Kidney (tissue), 14 donors: Measurements from ENCODE around the gene SPRY4. TPM values are rescaled to one million over a fixed set of nuclear protein-coding genes. Genes with fewer than 3 reads are reported as not detected.
A peak's percentile ranks its signal among the peaks of the same experiment; 100 is the strongest.

Experiments
- DNase-seq, 5 donors: peaks; one replicate each; pipeline ENCODE4 v3.0.0-alpha.2; 2013 to 2020
- FAIRE-seq: peaks from 2 replicates; lab custom pipeline; 2012; peaks lifted over from hg19 to GRCh38; lab: Jason Lieb, UNC
- H3K27ac ChIP-seq, 2 donors: one replicate each; pipeline ENCODE4 v1.7.0; 2013; ENCODE audit warnings: low read depth in 2 of 2, low read length in 2 of 2, inconsistent platforms in 1 of 2
- H3K27me3 ChIP-seq: one replicate; pipeline ENCODE4 v1.7.1; 2013; ENCODE audit warnings: low read length, inconsistent platforms; ENCODE audit not compliant: control insufficient read depth, insufficient read depth
- H3K36me3 ChIP-seq, 3 donors: one replicate each; pipeline versions ENCODE4 v1.7.0 to v1.7.1; 2013; ENCODE audit warnings: low read length in 3 of 3, control low read depth in 1 of 3, inconsistent platforms in 1 of 3; ENCODE audit not compliant: insufficient read depth in 3 of 3, control insufficient read depth in 2 of 3
- H3K4me1 ChIP-seq, 3 donors: one replicate each; pipeline versions ENCODE4 v1.7.0 to v1.7.1; 2013; ENCODE audit warnings: low read length in 3 of 3, inconsistent platforms in 1 of 3, low read depth in 1 of 3; ENCODE audit not compliant: control insufficient read depth in 2 of 3, insufficient read depth in 2 of 3
- H3K4me3 ChIP-seq, 3 donors: one replicate each; pipeline versions ENCODE4 v1.7.0 to v1.8.1; 2013; ENCODE audit warnings: low read length in 3 of 3, control low read depth in 1 of 3, inconsistent platforms in 1 of 3
- H3K9ac ChIP-seq, 3 donors: one replicate each; pipeline versions ENCODE4 v1.7.0 to v1.7.1; 2013; ENCODE audit warnings: low read length in 3 of 3, control low read depth in 1 of 3, inconsistent platforms in 1 of 3
- H3K9me3 ChIP-seq, 3 donors: one replicate each; pipeline versions ENCODE4 v1.7.0 to v1.7.1; 2013; ENCODE audit warnings: low read length in 3 of 3, control low read depth in 1 of 3, inconsistent platforms in 1 of 3; ENCODE audit not compliant: control insufficient read depth in 2 of 3, insufficient read depth in 1 of 3
- intact Hi-C: fragments of 100-400 bp; cut with DNase I; formaldehyde crosslinking; loops from one replicate; pipeline ENCODE4 v1.11.1; 2022
- polyA plus RNA-seq: library from polyadenylated mRNA; stranded (reverse); fragments of 350-450 nt; fragmentation: Illumina TruSeq; extraction: RNeasy Lipid Tissue Mini Kit (QIAGEN cat#74804); gene quantifications from one replicate; pipeline ENCODE4 v1.2.3, GENCODE V29; 2014; ENCODE audit warnings: low read depth, low replicate concordance; ENCODE audit not compliant: insufficient read depth
- total RNA-seq: library from RNA; stranded (reverse); fragmentation: NEBNext Ultra II Directional; extraction: Animal tissue kit (Norgen Biotek cat#: 25700); gene quantifications from one replicate; pipeline ENCODE4 v1.2.1, GENCODE V29; 2021
- TF ChIP-seq, protein P1 (sequence below): IDR thresholded peaks from 3 replicates; pipeline ENCODE4 v1.5.1; 2012; ENCODE audit warnings: mild to moderate bottlenecking, moderate library complexity, borderline replicate concordance; ENCODE audit not compliant: insufficient read depth; ENCODE audit errors: extremely low read depth
- donor health status: control.
- donor health status: control.
- donor health status: control.
- donor health status: control.
- donor health status: control.
- donor health status: DM: yes; HTN: yes; CAD: no.
- donor health status: Normal renal cell carcinoma (clear cell type).

The SPRY4 gene
- total and polyA plus RNA-seq, 2 donors from 2014 or later, result 6.0 to 16.6 TPM

DNA sequence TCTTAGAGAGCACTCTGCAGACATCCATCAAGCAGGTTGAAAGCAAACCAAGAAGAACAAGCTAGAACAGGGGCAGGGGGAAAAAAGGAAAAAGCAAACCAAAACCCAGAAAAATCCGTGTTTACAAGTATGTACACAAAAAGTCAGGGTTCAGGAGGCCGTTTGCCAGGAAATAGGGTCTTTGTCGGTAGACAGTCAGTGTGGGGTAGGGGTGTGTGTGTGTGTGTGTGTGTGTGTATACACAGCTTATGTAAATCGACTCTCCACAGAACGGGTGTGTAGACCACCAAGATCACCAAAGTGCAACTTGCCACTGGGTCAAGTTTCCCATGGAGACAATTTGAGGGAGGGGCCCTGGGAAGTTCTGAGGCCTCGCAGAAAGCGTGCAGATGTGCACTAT, 13.1 kb downstream of the SPRY4 start:
- Histone ChIP-seq H3K36me3 (peaks cover 0 to 19% (median 7%) of the 10 kb centered on the region in 3 donors), H3K4me3 (no peak overlapping the region), H3K4me1 (peaks cover 4 to 20% (median 8%) of the 10 kb centered on the region in 3 donors), H3K9me3 (no peaks in the 10 kb centered on the region), H3K27me3 (no peaks in the 10 kb centered on the region), H3K27ac (peak overlapping the region in 1 of 2 donors; percentile 14), H3K9ac (no peak overlapping the region)
- DNase-seq (no peak), FAIRE-seq (no peak)
- intact Hi-C loops, result no loop called here
- TF ChIP-seq, protein P1, sequence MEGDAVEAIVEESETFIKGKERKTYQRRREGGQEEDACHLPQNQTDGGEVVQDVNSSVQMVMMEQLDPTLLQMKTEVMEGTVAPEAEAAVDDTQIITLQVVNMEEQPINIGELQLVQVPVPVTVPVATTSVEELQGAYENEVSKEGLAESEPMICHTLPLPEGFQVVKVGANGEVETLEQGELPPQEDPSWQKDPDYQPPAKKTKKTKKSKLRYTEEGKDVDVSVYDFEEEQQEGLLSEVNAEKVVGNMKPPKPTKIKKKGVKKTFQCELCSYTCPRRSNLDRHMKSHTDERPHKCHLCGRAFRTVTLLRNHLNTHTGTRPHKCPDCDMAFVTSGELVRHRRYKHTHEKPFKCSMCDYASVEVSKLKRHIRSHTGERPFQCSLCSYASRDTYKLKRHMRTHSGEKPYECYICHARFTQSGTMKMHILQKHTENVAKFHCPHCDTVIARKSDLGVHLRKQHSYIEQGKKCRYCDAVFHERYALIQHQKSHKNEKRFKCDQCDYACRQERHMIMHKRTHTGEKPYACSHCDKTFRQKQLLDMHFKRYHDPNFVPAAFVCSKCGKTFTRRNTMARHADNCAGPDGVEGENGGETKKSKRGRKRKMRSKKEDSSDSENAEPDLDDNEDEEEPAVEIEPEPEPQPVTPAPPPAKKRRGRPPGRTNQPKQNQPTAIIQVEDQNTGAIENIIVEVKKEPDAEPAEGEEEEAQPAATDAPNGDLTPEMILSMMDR, result no peak

DNA sequence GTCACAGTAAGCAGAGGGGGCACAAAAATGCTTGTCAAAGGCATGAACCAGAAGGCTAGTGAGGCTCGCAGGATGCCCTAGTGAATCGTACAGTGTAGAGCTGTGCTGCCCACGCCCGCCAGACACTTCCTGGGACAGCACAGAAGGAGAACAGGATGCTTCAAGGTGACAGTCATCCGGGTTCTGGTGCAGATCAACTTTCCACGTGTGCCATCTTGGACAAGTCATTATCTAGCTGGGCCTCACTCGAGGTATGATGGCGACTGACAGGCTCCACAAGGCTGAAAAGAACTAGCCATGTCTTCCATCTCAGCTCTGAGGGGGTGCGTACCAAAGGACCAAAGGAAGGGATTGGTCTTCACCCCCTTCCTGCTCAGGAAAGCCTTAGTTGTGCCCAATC, 14.0 kb downstream of the SPRY4 start:
- DNase-seq (no peak), FAIRE-seq (no peak)
- Histone ChIP-seq H3K9me3 (no peaks in the 10 kb centered on the region), H3K4me1 (peaks cover 2 to 15% (median 6%) of the 10 kb centered on the region in 3 donors), H3K36me3 (peaks cover 0 to 19% (median 7%) of the 10 kb centered on the region in 3 donors), H3K9ac (no peak overlapping the region), H3K27me3 (no peaks in the 10 kb centered on the region), H3K27ac (no peak overlapping the region), H3K4me3 (no peak overlapping the region)
- intact Hi-C loops, result no loop called here
- TF ChIP-seq, protein P1, result no peak

DNA sequence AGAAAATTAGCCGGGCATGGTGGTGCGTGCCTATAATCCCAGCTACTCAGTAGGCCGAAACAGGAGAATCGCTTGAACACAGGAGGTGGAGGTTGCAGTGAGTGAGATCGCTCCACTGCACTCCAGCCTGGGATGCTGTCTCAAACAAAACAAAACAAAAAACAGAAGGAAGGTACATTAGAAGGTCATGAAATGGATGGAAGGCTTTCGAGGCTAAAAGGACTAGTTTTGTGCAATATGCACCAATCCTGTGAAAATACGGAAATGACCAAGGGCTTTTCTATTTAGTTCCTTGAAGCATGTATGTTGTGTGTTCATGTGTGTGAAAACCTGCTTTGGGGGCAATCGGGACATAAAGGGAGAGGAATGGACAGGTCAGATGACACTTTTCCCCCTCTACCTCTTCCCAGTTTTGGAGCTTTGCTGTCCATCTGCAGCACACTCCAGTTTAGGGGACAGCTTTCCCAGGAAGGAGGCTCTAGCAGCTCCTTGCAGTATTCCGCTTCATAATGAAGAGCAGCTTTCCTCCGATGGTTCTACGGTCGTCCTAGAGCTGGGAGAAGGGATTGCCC, 15.0 kb downstream of the SPRY4 start:
- peaks cover 0 to 12% (median 0%) of the 10 kb centered on the region in 3 donors for H3K4me1 ChIP-seq
- TF ChIP-seq, protein P1, result no peak
- no peak for DNase-seq
- no peaks in the 10 kb centered on the region for H3K27me3 ChIP-seq
- no peak overlapping the region for H3K9ac ChIP-seq
- FAIRE-seq, result no peak
- H3K36me3 ChIP-seq, result peaks cover 0 to 19% (median 7%) of the 10 kb centered on the region in 3 donors
- intact Hi-C loops, result no loop called here
- H3K27ac ChIP-seq, result no peak overlapping the region
- no peaks in the 10 kb centered on the region for H3K9me3 ChIP-seq
- H3K4me3 ChIP-seq, result no peak overlapping the region
